Uterus (tissue), 4 donors: ENCODE data around the gene CEMIP. TPM values are rescaled to one million over a fixed set of nuclear protein-coding genes. Genes with fewer than 3 reads are reported as not detected.

Source experiments
- DNase-seq, 2 donors: peaks; one replicate each; pipeline ENCODE4 v3.0.0-alpha.2; 2019 to 2020
- H3K27ac ChIP-seq, 2 donors: fragments of 200-600 bp; sonication (generic); 1 replicate in 1 of 2; 2 replicates in 1 of 2; pipeline ENCODE4 v1.5.1; 2016 to 2018
- H3K27me3 ChIP-seq, 2 donors: fragments of 200-600 bp; sonication (generic); one replicate each; pipeline ENCODE4 v1.5.1; 2018 to 2019; ENCODE audit warnings: control low read depth in 1 of 2
- H3K36me3 ChIP-seq, 2 donors: fragments of 200-600 bp; sonication (generic); one replicate each; pipeline ENCODE4 v1.5.1; 2019; ENCODE audit warnings: control low read depth in 1 of 2
- H3K4me1 ChIP-seq, 2 donors: fragments of 200-600 bp; sonication (generic); one replicate each; pipeline ENCODE4 v1.5.1; 2018 to 2019; ENCODE audit warnings: control low read depth in 1 of 2
- H3K4me3 ChIP-seq, 2 donors: fragments of 200-600 bp; sonication (generic); 1 replicate in 1 of 2; 2 replicates in 1 of 2; pipeline ENCODE4 v1.5.1; 2018 to 2019; ENCODE audit warnings: mild to moderate bottlenecking in 1 of 2
- H3K9me3 ChIP-seq, 2 donors: fragments of 200-600 bp; sonication (generic); one replicate each; pipeline ENCODE4 v1.5.1; 2019; ENCODE audit warnings: control low read depth in 1 of 2
- CTCF ChIP-seq, 4 experiments: fragments of 200-600 bp in 2 of 4; fragments of 450-650 bp in 2 of 4; sonication (generic) in 2 of 4; IDR thresholded peaks; one replicate each; pipeline ENCODE4 v1.5.1; 2016 to 2019; ENCODE audit warnings: antibody characterized with exemption in 4 of 4, mild to moderate bottlenecking in 2 of 4, moderate library complexity in 1 of 4
- POLR2A ChIP-seq, 2 donors: fragments of 450-650 bp; IDR thresholded peaks; one replicate each; pipeline ENCODE4 v1.6.1; 2016; ENCODE audit warnings: antibody characterized with exemption in 2 of 2, mild to moderate bottlenecking in 1 of 2, moderate library complexity in 1 of 2
- intact Hi-C: fragments of 100-400 bp; cut with DNase I; formaldehyde crosslinking; loops from one replicate; pipeline ENCODE4 v1.15.1; 2023; ENCODE audit warnings: low total_unique reads
- total RNA-seq, 4 donors: library from RNA; depleted of rRNA in 3 of 4; stranded (reverse); fragments of >200 nt in 3 of 4; gene quantifications; one replicate each; pipeline versions ENCODE4 v1.1.0 to v1.2.4, GENCODE V29; 2014 to 2023
- donor health status: DM: yes; HTN: yes; CAD: no.

The CEMIP gene
- total RNA-seq, 4 donors from 2014 or later = under 0.01 to 1.9 (median 1.1) TPM

GRCh38 chr15:80912673-80913072, 133.5 kb downstream of the CEMIP start:
- Histone ChIP-seq H3K27ac (peak overlapping the region in 1 of 2 donors; percentile 19), H3K27me3 (no peaks in the 10 kb centered on the region), H3K36me3 (no peaks in the 10 kb centered on the region), H3K4me3 (no peak overlapping the region), H3K9me3 (no peaks in the 10 kb centered on the region), H3K4me1 (no peaks in the 10 kb centered on the region)
- intact Hi-C loops = no loop called here
- TF ChIP-seq POLR2A (IDR thresholded peaks at IDR 0.05) = no peak
- TF ChIP-seq CTCF (IDR thresholded peaks at IDR 0.05) = no peak
- DNase-seq = no peak

GRCh38 chr15:80913541-80913940, 134.4 kb downstream of the CEMIP start:
- no peaks in the 10 kb centered on the region for H3K4me1 ChIP-seq
- intact Hi-C loops = no loop called here
- no peak overlapping the region for H3K27ac ChIP-seq
- no peaks in the 10 kb centered on the region for H3K36me3 ChIP-seq
- no peak overlapping the region for H3K4me3 ChIP-seq
- no peaks in the 10 kb centered on the region for H3K9me3 ChIP-seq
- TF ChIP-seq CTCF (IDR thresholded peaks at IDR 0.05) (no peak), POLR2A (IDR thresholded peaks at IDR 0.05) (no peak)
- no peak for DNase-seq
- H3K27me3 ChIP-seq = no peaks in the 10 kb centered on the region

- no peak overlapping the region for H3K27ac ChIP-seq
- TF ChIP-seq POLR2A (IDR thresholded peaks at IDR 0.05) (no peak), CTCF (IDR thresholded peaks at IDR 0.05) (no peak)
- H3K36me3 ChIP-seq = no peaks in the 10 kb centered on the region
- H3K4me3 ChIP-seq = no peak overlapping the region
- no peak for DNase-seq
- intact Hi-C loops = no loop called here
- no peaks in the 10 kb centered on the region for H3K9me3 ChIP-seq
- no peaks in the 10 kb centered on the region for H3K4me1 ChIP-seq
- H3K27me3 ChIP-seq = no peaks in the 10 kb centered on the region
These were observed 136.3 kb downstream of the CEMIP start for GRCh38 chr15:80915472-80915871.

GRCh38 chr15:80916056-80916455, 136.9 kb downstream of the CEMIP start:
- Histone ChIP-seq H3K36me3 (no peaks in the 10 kb centered on the region), H3K4me3 (no peak overlapping the region), H3K4me1 (no peaks in the 10 kb centered on the region), H3K9me3 (no peaks in the 10 kb centered on the region), H3K27me3 (no peaks in the 10 kb centered on the region), H3K27ac (no peak overlapping the region)
- intact Hi-C loops = no loop called here
- TF ChIP-seq CTCF (IDR thresholded peaks at IDR 0.05) (no peak), POLR2A (IDR thresholded peaks at IDR 0.05) (no peak)
- DNase-seq = no peak

- intact Hi-C loops = no loop called here
These were observed 139.1 kb downstream of the CEMIP start for GRCh38 chr15:80918196-80918783.

More at GRCh38 chr15:80918196-80918783, 139.1 kb downstream of the CEMIP start:
- H3K9me3 ChIP-seq = no peaks in the 10 kb centered on the region
- TF ChIP-seq CTCF (IDR thresholded peaks at IDR 0.05) (no peak), POLR2A (IDR thresholded peaks at IDR 0.05) (no peak)
- H3K27me3 ChIP-seq = no peaks in the 10 kb centered on the region
- no peaks in the 10 kb centered on the region for H3K4me1 ChIP-seq
- H3K4me3 ChIP-seq = no peak overlapping the region
- no peaks in the 10 kb centered on the region for H3K36me3 ChIP-seq
- no peak for DNase-seq
- H3K27ac ChIP-seq = no peak overlapping the region
